ENCODE measurements around the gene PRCD.
A peak's percentile ranks its signal among the peaks of the same experiment; 100 is the strongest.
"Not testable (repeated sequence)": the region's sequence is repeated elsewhere in the genome, so short reads cannot be mapped to it uniquely, and the experiment has no call there.

PRCD gene

GRCh38 chr17:76525513-76525833 is 14.4 kb upstream of the PRCD start:
- DNase-seq (ENCODE audit: low spot score); FAIRE-seq: not testable (repeated sequence)

DNA sequence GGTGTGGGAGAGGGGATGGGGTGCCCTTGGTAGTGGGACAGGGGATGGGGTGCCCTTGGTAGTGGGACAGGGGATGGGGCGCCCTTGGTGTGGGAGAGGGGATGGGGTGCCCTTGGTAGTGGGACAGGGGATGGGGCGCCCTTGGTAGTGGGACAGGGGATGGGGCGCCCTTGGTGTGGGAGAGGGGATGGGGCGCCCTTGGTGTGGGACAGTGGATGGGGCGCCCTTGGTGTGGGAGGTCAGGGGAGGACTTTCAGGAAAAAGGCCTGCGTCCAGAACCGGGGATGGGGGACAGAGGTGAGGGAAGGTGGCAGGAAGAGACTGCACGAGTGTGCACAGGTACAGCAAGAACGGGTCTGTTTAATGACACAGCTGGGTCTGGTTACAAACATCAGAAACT is 12.8 kb upstream of the PRCD start:
- FAIRE-seq; DNase-seq (ENCODE audit: low spot score): not testable (repeated sequence)

DNA sequence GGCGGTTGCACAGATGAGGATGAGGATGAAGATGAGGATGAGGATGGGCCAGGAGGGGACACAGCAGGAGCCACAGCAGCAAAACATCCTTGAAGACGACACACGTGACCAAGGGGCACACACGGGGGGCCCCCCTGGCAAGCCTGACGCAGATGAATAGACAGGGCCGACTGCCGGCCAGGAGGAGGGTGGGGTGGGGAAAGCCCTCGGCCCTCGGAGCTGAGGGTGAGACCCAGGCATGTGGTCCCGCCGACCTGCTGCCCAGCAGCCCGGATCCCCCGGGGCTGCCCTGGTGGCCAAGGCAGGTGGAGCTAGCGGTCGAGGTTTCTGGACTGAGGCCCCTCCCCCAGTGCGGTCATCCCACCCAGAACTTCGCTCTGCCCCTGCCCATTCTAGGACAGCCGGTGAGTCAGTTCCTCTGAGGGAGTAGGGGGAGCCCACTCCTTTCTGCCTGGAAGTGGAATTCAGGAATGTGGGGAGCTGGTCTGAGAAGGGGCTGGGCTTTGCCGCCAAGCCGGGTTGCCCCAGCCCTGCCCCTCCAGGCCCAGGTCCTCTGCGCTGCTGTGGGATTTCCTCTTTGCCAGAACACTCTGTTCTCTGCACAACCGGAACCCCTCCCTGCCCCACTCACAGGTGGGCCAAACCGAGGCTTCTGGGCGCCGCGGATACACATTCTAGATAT is 12.3 kb upstream of the PRCD start:
- FAIRE-seq: no peak
- peak; percentile 69 for DNase-seq (ENCODE audit: low spot score)

DNA sequence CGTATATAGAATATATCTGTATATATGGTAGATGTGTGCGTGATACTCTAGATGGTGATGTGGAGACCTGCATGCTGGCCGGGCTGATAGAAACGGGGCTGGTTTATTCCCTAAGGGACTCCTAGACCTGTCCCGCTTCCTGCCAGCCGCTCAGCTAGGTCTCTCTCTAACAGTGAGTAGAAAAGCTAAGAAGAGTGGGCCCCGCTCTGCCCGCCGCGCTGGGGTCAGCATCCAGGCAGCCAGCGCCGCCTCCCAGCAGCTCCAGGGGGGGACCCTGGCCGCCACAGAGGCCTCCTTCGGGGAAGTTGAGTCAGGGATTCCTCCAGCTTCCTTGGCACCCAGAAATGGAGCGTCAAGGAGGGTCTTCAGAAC is 11.7 kb upstream of the PRCD start:
- no peak for FAIRE-seq
- no peak for DNase-seq (ENCODE audit: low spot score)

DNA sequence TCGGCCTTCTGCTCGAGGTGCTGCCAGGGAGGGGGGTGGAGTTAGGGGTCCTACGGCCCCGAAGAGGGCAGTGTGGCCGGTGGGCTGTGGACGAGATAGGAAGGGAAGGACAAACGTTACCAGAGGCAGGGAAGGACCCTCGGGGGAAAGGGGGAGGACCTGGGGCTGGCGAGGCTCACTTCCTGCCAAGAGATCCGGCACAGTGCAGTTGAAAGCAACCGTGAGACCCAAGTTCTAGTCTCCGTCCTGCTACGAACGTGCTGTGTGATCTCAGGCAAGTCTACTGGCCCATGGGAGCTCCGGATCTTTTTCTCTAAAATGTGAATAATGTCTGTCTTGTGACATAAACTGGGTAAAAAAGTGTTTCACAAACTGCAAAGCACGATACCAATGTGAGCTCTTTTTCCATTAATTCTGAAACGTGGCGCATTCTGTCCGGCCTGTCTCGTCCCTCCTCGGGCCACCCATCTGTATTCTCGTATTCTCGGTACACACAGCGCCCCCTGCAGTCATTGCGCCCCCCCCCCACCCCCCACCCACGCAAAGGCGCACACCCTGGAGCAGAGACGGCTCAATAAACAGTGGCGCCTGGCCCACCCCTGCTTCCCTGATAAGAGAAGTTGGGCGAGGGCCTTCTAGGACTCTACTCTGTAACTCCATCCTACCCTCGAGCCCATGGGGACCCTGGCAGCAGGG is 11.2 kb upstream of the PRCD start:
- FAIRE-seq: no peak

DNA sequence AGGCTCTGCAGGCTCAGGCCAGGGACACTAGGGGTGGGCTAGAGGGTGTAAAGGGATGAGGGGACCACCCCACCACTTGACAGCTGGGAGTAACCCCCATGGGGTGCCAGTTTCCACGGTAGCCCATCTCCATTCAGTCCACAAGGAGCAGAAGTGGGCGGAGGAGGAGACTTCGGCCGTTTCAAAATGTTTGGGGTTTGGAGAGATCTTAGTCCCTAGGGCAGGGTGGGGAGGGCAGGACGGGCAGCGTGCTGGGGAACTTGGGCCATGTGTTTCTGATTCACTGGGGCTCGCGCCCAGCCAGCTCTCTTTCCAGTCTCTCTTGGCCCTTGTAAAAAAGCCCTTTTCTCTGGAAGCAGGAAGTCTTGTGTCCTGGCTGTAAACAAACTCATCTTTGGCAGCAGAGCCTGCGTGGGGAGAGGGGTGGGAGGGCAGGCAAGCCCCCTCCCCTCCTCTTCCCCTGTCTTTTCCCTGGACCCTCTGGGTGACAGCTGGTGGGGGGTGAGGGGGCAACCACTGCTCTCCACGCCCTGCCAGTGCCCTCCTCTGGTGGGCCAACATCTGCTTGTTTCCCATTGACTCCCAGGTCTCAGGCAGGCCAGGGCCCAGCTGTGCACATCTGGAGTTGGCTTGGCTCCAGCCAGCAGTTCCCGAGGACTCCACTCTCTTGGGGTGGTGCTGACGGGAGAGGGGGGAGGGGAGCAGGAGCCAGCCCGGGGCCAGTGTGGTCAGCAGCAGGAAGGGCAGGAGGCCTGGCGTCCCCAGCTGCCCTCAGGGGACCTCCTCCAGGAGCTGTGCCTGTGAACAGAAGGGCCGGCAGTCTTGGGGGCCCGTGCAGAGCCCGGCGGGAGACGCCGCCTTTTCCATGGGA is 10.4 kb upstream of the PRCD start:
- no peak for FAIRE-seq
- no peak for DNase-seq (ENCODE audit: low spot score)

More for the DNA sequence above, 11.2 kb upstream of the PRCD start:
- no peak for DNase-seq (ENCODE audit: low spot score)

DNA sequence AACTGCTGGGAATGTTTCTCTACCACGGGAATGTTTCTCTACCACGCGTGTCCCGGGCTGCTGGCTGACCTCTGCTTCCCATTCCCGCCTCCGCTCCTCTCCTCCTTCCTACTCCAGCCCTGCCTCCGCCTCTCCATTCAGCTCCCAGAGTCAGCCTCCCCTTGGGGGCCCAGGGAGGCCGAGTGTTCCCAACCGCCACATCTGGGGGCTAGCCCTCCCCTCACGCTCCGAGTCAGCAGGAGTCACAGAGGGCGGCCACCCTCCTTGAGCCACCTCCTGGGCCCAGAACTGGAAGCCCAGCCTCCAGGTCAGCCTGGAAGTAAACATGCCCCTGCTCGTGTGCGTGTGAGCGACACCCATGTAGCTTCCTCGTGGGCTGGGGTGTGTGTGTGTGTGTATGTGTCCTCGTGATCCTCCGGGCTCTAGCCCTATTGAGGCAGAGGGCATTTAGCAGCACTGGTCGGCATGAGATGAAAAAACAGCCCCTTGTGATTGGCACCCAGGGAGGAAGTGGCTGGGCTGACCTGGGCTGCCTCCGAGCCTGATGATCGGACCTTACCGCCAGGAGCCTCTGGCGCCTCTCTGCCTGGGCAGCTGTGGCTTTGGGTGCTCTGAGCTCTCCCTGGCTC is 9.6 kb upstream of the PRCD start:
- no peak for DNase-seq (ENCODE audit: low spot score)
- no peak for FAIRE-seq

DNA sequence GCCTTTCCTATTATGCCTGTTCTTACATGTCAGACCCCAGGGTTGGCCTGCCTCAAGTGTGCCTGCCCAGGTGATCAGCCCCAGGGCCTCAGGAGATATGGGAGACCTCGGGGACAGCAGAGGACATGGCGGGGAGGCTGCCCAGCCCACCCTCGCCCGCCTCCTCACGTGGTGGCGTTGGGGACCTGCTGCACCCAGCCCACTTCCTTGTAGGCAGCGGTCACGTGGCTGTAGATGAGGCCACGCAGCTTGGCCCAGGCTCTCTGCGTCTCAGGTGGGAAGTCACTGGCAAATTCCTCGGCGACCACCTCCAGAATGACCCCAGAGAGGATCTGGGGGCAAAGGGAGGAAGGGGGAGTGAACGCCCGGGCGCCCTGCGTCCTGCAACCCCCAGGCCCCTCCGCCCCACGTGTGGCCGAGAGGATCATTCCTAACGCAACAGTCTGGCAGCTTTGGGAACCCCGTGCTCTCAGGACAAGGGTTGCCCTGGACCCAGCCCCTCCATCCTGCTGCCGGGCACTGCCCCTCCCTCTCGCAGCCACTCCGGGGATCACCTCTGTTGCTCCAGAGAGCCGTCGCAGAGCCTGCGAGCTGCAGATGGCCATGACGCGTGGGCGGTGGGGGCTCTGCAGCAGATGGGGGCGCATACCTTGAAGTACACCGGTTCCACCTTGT is 8.9 kb upstream of the PRCD start:
- no peak for DNase-seq (ENCODE audit: low spot score)
- no peak for FAIRE-seq

DNA sequence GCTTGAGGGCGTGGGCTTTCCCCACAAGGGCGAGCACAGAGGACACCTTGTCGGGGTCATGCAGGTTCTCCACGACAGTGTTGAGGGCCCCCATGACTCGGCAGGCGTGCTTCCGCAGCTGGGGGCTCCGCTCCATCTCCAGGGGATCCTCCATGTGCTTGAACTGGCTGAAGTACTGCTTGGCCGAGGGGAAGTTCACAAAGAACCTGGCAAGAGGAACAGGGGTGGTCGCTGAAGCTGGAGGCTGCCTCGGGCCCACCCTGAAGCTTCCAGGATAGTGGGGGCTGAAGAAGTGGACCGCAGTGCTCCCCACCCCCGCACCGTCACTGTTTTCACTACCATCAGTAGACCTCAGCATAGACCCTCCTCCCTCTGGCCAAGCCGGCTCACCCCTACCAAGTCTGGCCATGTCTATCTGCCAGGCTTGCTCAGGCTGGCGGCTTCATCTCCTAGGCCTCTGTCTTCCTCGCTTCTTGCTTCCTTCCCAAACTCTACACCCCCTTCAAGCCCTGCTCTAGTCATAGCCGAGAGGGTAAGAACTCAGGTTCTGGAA is 8.3 kb upstream of the PRCD start:
- no peak for FAIRE-seq
- no peak for DNase-seq (ENCODE audit: low spot score)

DNA sequence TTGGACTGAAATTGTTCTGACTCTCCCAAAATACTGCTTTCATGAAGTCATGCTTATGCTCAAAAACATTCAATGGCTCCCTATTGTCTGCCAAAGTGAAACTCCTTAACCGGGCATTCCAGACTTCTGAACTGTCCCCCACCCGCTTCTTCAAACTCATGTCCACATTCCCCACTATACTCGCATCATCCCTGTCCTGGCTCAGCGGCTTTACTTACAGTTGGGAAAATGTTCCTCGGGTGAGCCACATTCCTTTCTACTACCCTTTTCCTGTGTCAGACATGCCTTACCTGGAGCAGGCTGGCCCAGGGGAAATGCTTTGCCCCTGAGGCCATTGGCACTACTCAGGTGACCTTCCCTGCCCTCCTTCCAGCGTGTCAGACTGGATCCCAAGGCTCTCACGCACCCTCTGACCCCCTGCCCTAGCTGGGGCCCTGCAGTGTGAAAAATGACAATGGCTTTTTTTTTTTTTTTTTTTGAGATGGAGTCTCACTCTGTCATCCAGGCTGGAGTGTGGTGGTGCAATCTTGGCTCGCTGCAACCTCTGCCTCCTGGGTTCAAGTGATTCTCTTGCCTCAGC is 7.7 kb upstream of the PRCD start:
- no peak for FAIRE-seq
- DNase-seq (ENCODE audit: low spot score): peak; percentile 63

DNA sequence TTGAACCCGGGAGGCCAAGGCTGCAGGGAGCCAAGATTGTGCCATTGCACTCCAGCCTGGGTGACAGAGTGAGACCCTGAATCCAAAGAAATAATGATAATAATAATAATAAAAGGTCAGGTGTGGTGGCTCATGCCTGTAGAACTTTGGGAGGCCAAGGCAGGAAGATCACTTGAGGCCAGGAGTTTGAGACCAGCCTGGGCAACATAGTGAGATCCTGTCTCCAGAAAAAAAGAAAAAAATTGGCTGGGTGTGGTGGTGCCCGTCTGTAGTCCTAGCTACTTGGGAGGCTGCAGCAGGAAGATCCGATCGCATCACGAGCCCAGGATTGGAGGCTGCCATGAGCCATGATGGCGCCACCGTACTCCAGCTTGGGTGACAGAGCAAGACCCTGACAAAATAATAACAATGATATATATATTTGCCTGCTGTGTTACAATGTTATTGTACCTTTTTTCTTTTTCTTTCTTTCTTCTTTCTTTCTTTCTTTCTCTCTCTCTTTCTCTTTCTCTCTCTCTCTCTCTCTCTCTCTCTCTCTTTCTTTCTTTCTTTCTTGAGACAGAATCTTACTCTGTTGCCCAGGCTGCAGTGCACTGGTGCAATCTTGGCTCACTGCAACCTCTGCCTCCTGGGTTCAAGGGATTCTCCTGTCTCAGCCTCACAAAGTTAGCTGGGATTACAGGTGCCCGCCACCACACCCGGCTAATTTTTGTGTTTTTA is 6.0 kb upstream of the PRCD start:
- not testable (repeated sequence) for FAIRE-seq; DNase-seq (ENCODE audit: low spot score)

- no peak for DNase-seq (ENCODE audit: low spot score)
- FAIRE-seq: no peak
These were observed 4.8 kb upstream of the PRCD start for GRCh38 chr17:76534831-76535732.

DNA sequence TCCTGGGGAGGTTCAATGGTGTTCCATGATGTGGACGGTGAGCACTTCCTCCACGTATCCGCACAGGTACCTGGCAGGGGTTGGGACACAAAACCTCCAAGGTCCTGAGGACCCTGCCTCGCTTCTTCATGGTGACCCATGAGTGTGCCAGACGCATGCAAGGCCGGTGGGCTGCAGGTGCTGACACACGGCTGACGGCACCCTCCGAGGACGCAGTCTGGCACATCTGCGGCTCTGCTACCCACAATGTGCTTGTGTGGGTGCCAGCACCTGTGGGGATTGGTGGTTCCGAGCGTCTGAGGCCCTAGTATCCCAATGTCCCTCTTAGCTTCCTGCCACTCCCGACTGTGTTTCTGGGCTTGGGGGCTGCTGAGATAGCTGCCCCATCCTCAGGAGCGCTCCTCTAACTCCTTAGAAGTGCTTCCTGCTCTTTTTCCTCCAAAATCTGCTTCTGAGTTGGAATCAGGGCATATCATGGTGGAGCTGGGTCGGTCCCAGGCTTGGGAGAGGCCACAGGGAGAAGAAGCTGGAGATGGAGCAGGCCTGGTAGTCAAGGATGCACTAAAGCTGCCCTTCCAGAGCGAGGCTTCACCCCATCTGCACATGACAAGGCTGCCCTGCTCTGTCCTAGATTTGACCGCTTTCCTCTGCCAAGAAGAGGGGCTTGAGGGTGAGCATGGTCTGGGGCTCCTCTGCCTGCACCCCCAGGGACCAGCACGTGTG is 3.9 kb upstream of the PRCD start:
- no peak for FAIRE-seq
- DNase-seq (ENCODE audit: low spot score): no peak

DNA sequence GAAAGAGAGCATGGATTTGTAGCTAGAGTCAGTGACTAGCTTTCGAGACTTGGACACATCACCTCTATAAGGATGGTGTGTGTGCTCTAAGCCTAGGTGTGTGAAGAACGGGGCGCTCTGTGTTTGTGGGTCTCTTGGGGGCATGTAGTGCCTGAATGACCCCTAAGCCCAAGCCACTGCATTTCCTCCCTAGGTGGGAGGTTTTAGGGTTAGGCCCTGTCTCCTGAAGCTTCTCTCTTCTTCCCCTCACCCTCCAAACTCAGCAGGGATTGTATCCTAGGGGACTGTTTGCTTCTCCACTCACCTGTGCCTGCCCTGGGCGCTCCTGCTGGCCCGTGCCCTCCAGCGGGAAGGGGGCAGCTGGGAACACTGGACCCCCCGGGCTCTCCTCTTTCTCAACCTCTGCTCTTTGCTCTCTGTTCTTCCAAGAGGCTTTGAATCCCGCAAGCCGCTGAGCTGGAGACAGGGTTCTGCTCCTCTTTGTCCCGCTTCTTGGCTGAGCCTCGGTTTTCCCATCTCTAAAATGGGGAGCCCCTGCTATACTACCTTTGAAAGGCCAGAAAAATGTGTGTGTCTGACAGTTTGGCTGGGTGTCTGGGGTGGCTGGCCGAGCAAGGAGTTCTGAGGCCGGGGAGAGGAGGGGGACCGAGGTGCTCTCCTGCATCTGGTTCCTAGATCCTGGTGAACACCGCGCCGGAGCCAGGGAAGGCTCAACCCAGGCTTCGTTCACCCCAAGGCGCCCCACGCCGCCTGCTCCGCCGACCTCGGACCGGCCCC is 3.1 kb upstream of the PRCD start:
- FAIRE-seq: no peak
- no peak for DNase-seq (ENCODE audit: low spot score)

- DNase-seq (ENCODE audit: low spot score) (no peak), FAIRE-seq (no peak)
These were observed 2.6 kb upstream of the PRCD start for GRCh38 chr17:76537288-76537577.

DNA sequence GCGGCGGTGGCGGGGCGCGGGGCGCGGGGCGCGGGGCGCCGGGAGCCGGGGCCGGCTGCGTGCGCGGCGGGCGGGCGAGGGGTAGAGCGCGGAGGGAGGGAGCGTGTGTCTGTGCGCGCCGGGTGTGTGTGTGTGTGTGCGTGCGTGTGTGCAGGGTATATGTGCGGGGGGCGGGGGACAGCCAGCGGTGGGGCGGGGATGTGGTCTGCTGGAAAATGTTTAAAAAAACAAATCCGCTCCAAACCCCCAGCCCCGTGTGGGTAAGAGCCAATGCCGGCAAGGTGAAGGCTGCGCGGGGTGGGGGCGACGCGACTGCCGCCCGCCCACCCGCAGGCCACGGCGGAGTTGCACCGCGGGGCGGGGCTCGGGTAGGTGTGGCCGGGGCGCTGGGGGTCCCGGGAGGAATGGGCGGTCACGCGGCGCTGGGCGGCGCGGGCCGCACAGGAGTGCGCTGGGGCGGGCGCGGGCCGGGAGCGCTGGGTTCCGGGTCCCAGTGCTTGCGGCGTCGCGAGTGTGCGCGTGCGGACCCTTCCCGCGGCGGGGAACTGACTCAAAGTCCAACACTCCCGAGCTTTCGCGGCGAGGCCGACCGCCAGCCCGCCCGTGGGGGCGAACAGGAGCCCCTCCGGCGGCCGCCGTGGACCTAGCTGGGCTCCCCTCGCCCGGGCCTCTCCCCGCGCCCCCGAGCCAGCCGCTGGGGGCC is 2.1 kb upstream of the PRCD start, which contains the start of gene CYGB:
Gene CYGB, minus strand, starts transcription at position 132 of the 703 bp plus-strand sequence. CDS start 167 bp downstream, outside the sequence.
- no peak for DNase-seq (ENCODE audit: low spot score)
- FAIRE-seq: no peak

Measured in RCC 7860 (cell line).